Lower leg skin (tissue), 3 donors: ENCODE measurements around the gene LLCFC1.

Experiments
- POLR2A ChIP-seq, 2 donors: fragments of 450-650 bp; IDR thresholded peaks; one replicate each; pipeline ENCODE4 v1.6.1; 2016 to 2017; ENCODE audit warnings: antibody characterized with exemption in 2 of 2, mild to moderate bottlenecking in 1 of 2, moderate library complexity in 1 of 2
- TF ChIP-seq, protein P1 (sequence below), 3 donors: fragments of 450-650 bp; IDR thresholded peaks; one replicate each; pipeline ENCODE4 v1.5.1; 2016; ENCODE audit warnings: antibody characterized with exemption in 3 of 3, mild to moderate bottlenecking in 3 of 3, moderate library complexity in 2 of 3

DNA sequence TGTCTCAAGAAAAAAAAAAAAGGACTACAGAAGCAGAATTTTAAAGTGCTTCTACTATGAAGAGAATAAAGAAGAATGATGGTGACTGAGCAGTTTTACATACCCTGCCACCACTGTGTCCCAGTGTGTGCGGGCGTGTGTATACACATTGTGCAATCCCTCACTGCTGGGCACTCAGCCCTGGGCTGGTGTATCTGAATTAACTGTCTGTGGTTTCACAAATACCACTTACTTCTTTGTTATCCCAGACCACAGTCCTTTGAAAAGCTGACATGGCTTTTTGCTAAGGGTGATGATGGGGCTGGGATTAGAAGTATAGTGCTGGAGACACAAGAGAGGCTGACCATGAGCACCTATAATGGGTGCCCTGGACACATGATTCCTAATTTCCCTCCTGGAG, 32.6 kb upstream of the LLCFC1 start:
- TF ChIP-seq POLR2A (IDR thresholded peaks at IDR 0.05): no peak
- TF ChIP-seq, protein P1, sequence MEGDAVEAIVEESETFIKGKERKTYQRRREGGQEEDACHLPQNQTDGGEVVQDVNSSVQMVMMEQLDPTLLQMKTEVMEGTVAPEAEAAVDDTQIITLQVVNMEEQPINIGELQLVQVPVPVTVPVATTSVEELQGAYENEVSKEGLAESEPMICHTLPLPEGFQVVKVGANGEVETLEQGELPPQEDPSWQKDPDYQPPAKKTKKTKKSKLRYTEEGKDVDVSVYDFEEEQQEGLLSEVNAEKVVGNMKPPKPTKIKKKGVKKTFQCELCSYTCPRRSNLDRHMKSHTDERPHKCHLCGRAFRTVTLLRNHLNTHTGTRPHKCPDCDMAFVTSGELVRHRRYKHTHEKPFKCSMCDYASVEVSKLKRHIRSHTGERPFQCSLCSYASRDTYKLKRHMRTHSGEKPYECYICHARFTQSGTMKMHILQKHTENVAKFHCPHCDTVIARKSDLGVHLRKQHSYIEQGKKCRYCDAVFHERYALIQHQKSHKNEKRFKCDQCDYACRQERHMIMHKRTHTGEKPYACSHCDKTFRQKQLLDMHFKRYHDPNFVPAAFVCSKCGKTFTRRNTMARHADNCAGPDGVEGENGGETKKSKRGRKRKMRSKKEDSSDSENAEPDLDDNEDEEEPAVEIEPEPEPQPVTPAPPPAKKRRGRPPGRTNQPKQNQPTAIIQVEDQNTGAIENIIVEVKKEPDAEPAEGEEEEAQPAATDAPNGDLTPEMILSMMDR (IDR thresholded peaks at IDR 0.05): no peak
